WTC11 (cell line): Measurements from ENCODE around the gene DAND5. TPM values are rescaled to one million over a fixed set of nuclear protein-coding genes. Genes with fewer than 3 reads are reported as not detected.
A peak's percentile ranks its signal among the peaks of the same experiment; 100 is the strongest.

Experiments
- CREM ChIP-seq: sonication (generic); formaldehyde crosslinking; IDR thresholded peaks from 2 replicates; pipeline ENCODE4 v1.8.1; 2022; ENCODE audit warnings: mild to moderate bottlenecking, missing genetic modification reagents, moderate library complexity
- EMX1 ChIP-seq: fragments of 250-450 bp; sonication (Bioruptor Pico); IDR thresholded peaks from 2 replicates; pipeline ENCODE4 v1.8.0; 2021; ENCODE audit warnings: mild to moderate bottlenecking
- GABPB1 ChIP-seq: sonication (generic); formaldehyde crosslinking; IDR thresholded peaks from 2 replicates; pipeline ENCODE4 v1.8.1; 2023; ENCODE audit warnings: mild to moderate bottlenecking, missing genetic modification reagents
- GTF2I ChIP-seq: fragments of 250-450 bp; sonication (Bioruptor Pico); conservative IDR thresholded peaks from 2 replicates; pipeline ENCODE4 v1.4.0; 2021; ENCODE audit warnings: mild to moderate bottlenecking
- JUN ChIP-seq: sonication (generic); formaldehyde crosslinking; IDR thresholded peaks from 2 replicates; pipeline ENCODE4 v1.8.0; 2023; ENCODE audit warnings: mild to moderate bottlenecking, missing genetic modification reagents
- NFATC4 ChIP-seq: fragments of 250-450 bp; sonication (Bioruptor Pico); IDR thresholded peaks from 2 replicates; pipeline ENCODE4 v1.9.0; 2021; ENCODE audit warnings: mild to moderate bottlenecking
- NR1H2 ChIP-seq: sonication (generic); formaldehyde crosslinking; IDR thresholded peaks from 2 replicates; pipeline ENCODE4 v1.9.0; 2021; ENCODE audit warnings: mild to moderate bottlenecking, moderate library complexity, missing genetic modification reagents
- NR3C1 ChIP-seq: sonication (generic); formaldehyde crosslinking; conservative IDR thresholded peaks from 2 replicates; pipeline ENCODE4 v1.8.1; 2023; ENCODE audit warnings: low read depth, mild to moderate bottlenecking, missing genetic modification reagents
- RELA ChIP-seq: sonication (generic); formaldehyde crosslinking; IDR thresholded peaks from 2 replicates; pipeline ENCODE4 v1.8.1; 2022; ENCODE audit warnings: missing genetic modification reagents, mild to moderate bottlenecking, borderline replicate concordance
- RORB ChIP-seq: fragments of 250-450 bp; sonication (Bioruptor Pico); IDR thresholded peaks from 2 replicates; pipeline ENCODE4 v1.9.0; 2021; ENCODE audit warnings: mild to moderate bottlenecking
- SMAD4 ChIP-seq: sonication (generic); formaldehyde crosslinking; IDR thresholded peaks from 2 replicates; pipeline ENCODE4 v1.8.0; 2022; ENCODE audit warnings: mild to moderate bottlenecking, missing genetic modification reagents
- SP1 ChIP-seq: sonication (generic); formaldehyde crosslinking; conservative IDR thresholded peaks from 2 replicates; pipeline ENCODE4 v1.8.1; 2022; ENCODE audit warnings: missing genetic modification reagents
- TEAD1 ChIP-seq: sonication (generic); formaldehyde crosslinking; IDR thresholded peaks from 2 replicates; pipeline ENCODE4 v1.8.0; 2022; ENCODE audit warnings: mild to moderate bottlenecking, missing genetic modification reagents
- TEAD4 ChIP-seq: sonication (generic); formaldehyde crosslinking; IDR thresholded peaks from 2 replicates; pipeline ENCODE4 v1.8.0; 2022; ENCODE audit warnings: mild to moderate bottlenecking, missing genetic modification reagents
- ZNF219 ChIP-seq: sonication (generic); formaldehyde crosslinking; IDR thresholded peaks from 2 replicates; pipeline ENCODE4 v1.8.0; 2023; ENCODE audit warnings: missing genetic modification reagents, mild to moderate bottlenecking, borderline replicate concordance
- ZNF317 ChIP-seq: sonication (generic); formaldehyde crosslinking; IDR thresholded peaks from 2 replicates; pipeline ENCODE4 v1.8.1; 2023; ENCODE audit warnings: low read depth, mild to moderate bottlenecking, moderate library complexity, missing genetic modification reagents, borderline replicate concordance
- ZNF416 ChIP-seq: fragments of 250-450 bp; sonication (Bioruptor Pico); IDR thresholded peaks from 2 replicates; pipeline ENCODE4 v1.9.0; 2021; ENCODE audit warnings: mild to moderate bottlenecking, inconsistent platforms
- total RNA-seq: library from RNA; stranded (reverse); gene quantifications from 3 replicates; pipeline ENCODE4 v1.2.3, GENCODE V29; 2021
- TF ChIP-seq, protein P1 (sequence below): fragments of 200-600 bp; IDR thresholded peaks from 2 replicates; pipeline ENCODE4 v1.8.0; 2022; ENCODE audit warnings: antibody characterized with exemption
- TF ChIP-seq, protein P2 (sequence below): sonication (generic); formaldehyde crosslinking; IDR thresholded peaks from 2 replicates; pipeline ENCODE4 v1.8.0; 2022; ENCODE audit warnings: mild to moderate bottlenecking, missing genetic modification reagents
- TF ChIP-seq, protein P3 (sequence below): fragments of 250-450 bp; sonication (Bioruptor Pico); IDR thresholded peaks from 2 replicates; pipeline ENCODE4 v2.1.2; 2022; ENCODE audit warnings: mild to moderate bottlenecking, moderate library complexity
- TF ChIP-seq, protein P4 (sequence below): sonication (generic); formaldehyde crosslinking; IDR thresholded peaks from 2 replicates; pipeline ENCODE4 v1.8.0; 2022; ENCODE audit warnings: mild to moderate bottlenecking, missing genetic modification reagents
- TF ChIP-seq, protein P5 (sequence below): sonication (generic); formaldehyde crosslinking; IDR thresholded peaks from 2 replicates; pipeline ENCODE4 v1.8.0; 2022; ENCODE audit warnings: mild to moderate bottlenecking, missing genetic modification reagents
- TF ChIP-seq, protein P6 (sequence below): sonication (generic); formaldehyde crosslinking; IDR thresholded peaks from 2 replicates; pipeline ENCODE4 v1.8.1; 2023; ENCODE audit warnings: mild to moderate bottlenecking, missing genetic modification reagents, moderate library complexity
- TF ChIP-seq, protein P7 (sequence below): sonication (generic); formaldehyde crosslinking; IDR thresholded peaks from 2 replicates; pipeline ENCODE4 v1.8.1; 2023; ENCODE audit warnings: mild to moderate bottlenecking, missing genetic modification reagents
- TF ChIP-seq, protein P8 (sequence below): sonication (generic); formaldehyde crosslinking; IDR thresholded peaks from 2 replicates; pipeline ENCODE4 v1.8.1; 2022; ENCODE audit warnings: missing genetic modification reagents, borderline replicate concordance
- TF ChIP-seq, protein P9 (sequence below): sonication (generic); formaldehyde crosslinking; IDR thresholded peaks from 2 replicates; pipeline ENCODE4 v1.8.0; 2023; ENCODE audit warnings: mild to moderate bottlenecking, missing genetic modification reagents

The DAND5 gene
- total RNA-seq, 1 experiment from 2014 or later, result 0.22 TPM

DNA sequence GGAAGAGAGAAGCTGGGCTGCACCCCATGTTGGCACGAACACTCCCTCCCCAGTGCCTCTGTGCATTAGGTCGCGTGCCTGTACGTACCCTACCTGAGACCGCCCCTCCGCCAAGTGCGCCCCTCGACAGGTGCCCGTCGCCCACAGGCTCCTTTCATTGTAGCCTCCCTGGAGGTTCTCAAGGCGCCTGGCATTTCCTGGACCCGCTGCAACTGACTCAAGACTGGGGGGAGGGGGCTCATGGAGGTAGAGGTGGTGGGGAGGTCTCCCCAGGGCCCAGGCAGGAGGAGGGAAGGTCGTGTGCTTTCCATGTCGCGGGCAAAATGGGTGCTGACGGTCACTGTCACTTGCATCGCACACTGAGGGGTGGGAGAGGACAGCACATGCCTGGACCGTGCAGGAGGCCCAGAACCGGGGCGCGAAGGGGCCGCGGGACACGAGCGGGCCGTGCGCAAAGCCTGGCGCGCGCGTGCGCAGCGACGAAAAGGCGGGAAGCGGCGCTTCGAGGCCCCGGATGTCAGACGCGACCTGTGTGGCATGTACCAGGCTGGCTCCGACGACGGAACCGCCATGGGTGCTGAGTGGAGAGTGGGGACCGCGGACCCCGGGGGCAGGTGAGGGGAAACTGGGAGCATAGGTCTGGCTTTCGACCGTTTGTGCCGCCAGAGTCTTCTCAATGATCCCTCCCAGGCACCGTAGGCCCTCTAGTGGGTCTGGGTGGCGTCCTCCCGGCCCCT lies 42.4 kb downstream of the DAND5 start (continued):
- TF ChIP-seq, protein P1, sequence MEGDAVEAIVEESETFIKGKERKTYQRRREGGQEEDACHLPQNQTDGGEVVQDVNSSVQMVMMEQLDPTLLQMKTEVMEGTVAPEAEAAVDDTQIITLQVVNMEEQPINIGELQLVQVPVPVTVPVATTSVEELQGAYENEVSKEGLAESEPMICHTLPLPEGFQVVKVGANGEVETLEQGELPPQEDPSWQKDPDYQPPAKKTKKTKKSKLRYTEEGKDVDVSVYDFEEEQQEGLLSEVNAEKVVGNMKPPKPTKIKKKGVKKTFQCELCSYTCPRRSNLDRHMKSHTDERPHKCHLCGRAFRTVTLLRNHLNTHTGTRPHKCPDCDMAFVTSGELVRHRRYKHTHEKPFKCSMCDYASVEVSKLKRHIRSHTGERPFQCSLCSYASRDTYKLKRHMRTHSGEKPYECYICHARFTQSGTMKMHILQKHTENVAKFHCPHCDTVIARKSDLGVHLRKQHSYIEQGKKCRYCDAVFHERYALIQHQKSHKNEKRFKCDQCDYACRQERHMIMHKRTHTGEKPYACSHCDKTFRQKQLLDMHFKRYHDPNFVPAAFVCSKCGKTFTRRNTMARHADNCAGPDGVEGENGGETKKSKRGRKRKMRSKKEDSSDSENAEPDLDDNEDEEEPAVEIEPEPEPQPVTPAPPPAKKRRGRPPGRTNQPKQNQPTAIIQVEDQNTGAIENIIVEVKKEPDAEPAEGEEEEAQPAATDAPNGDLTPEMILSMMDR, result no peak
- peak; percentile 79; the same call in 1 of the 2 replicates for TF ChIP-seq NR1H2 (CRISPR knock-in tag)
- TF ChIP-seq NR3C1 (CRISPR knock-in tag), result peak; percentile 78; the same call in 1 of the 2 replicates
- TF ChIP-seq, protein P2, sequence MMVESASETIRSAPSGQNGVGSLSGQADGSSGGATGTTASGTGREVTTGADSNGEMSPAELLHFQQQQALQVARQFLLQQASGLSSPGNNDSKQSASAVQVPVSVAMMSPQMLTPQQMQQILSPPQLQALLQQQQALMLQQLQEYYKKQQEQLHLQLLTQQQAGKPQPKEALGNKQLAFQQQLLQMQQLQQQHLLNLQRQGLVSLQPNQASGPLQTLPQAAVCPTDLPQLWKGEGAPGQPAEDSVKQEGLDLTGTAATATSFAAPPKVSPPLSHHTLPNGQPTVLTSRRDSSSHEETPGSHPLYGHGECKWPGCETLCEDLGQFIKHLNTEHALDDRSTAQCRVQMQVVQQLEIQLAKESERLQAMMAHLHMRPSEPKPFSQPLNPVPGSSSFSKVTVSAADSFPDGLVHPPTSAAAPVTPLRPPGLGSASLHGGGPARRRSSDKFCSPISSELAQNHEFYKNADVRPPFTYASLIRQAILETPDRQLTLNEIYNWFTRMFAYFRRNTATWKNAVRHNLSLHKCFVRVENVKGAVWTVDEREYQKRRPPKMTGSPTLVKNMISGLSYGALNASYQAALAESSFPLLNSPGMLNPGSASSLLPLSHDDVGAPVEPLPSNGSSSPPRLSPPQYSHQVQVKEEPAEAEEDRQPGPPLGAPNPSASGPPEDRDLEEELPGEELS, result peak; percentile 99
- TF ChIP-seq, protein P3, sequence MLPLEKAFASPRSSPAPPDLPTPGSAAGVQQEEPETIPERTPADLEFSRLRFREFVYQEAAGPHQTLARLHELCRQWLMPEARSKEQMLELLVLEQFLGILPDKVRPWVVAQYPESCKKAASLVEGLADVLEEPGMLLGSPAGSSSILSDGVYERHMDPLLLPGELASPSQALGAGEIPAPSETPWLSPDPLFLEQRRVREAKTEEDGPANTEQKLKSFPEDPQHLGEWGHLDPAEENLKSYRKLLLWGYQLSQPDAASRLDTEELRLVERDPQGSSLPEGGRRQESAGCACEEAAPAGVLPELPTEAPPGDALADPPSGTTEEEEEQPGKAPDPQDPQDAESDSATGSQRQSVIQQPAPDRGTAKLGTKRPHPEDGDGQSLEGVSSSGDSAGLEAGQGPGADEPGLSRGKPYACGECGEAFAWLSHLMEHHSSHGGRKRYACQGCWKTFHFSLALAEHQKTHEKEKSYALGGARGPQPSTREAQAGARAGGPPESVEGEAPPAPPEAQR (CRISPR knock-in tag), result no peak
- TF ChIP-seq, protein P4, sequence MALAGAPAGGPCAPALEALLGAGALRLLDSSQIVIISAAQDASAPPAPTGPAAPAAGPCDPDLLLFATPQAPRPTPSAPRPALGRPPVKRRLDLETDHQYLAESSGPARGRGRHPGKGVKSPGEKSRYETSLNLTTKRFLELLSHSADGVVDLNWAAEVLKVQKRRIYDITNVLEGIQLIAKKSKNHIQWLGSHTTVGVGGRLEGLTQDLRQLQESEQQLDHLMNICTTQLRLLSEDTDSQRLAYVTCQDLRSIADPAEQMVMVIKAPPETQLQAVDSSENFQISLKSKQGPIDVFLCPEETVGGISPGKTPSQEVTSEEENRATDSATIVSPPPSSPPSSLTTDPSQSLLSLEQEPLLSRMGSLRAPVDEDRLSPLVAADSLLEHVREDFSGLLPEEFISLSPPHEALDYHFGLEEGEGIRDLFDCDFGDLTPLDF (CRISPR knock-in tag), result peak; percentile 98
- TF ChIP-seq ZNF416 (CRISPR knock-in tag), result no peak
- TF ChIP-seq, protein P5, sequence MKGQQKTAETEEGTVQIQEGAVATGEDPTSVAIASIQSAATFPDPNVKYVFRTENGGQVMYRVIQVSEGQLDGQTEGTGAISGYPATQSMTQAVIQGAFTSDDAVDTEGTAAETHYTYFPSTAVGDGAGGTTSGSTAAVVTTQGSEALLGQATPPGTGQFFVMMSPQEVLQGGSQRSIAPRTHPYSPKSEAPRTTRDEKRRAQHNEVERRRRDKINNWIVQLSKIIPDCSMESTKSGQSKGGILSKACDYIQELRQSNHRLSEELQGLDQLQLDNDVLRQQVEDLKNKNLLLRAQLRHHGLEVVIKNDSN, result peak; percentile 84
- TF ChIP-seq, protein P6, sequence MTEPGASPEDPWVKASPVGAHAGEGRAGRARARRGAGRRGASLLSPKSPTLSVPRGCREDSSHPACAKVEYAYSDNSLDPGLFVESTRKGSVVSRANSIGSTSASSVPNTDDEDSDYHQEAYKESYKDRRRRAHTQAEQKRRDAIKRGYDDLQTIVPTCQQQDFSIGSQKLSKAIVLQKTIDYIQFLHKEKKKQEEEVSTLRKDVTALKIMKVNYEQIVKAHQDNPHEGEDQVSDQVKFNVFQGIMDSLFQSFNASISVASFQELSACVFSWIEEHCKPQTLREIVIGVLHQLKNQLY (CRISPR knock-in tag), result peak; percentile 72; the same call in 1 of the 2 replicates
- no peak for TF ChIP-seq GTF2I (CRISPR knock-in tag)
- no peak for TF ChIP-seq SP1 (CRISPR knock-in tag)
- no peak for TF ChIP-seq GABPB1 (CRISPR knock-in tag)
- TF ChIP-seq RORB (CRISPR knock-in tag), result no peak
- no peak for TF ChIP-seq NFATC4 (CRISPR knock-in tag)
- TF ChIP-seq RELA (CRISPR knock-in tag), result peak; percentile 98
- peak; percentile 78 for TF ChIP-seq TEAD4 (CRISPR knock-in tag)
- peak; percentile 74; the same call in 1 of the 2 replicates for TF ChIP-seq CREM (CRISPR knock-in tag)
- TF ChIP-seq, protein P7, sequence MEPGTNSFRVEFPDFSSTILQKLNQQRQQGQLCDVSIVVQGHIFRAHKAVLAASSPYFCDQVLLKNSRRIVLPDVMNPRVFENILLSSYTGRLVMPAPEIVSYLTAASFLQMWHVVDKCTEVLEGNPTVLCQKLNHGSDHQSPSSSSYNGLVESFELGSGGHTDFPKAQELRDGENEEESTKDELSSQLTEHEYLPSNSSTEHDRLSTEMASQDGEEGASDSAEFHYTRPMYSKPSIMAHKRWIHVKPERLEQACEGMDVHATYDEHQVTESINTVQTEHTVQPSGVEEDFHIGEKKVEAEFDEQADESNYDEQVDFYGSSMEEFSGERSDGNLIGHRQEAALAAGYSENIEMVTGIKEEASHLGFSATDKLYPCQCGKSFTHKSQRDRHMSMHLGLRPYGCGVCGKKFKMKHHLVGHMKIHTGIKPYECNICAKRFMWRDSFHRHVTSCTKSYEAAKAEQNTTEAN (CRISPR knock-in tag), result peak; percentile 95
- no peak for TF ChIP-seq EMX1 (CRISPR knock-in tag)
- peak; percentile 81; the same call in 1 of the 2 replicates for TF ChIP-seq JUN
- TF ChIP-seq ZNF317 (CRISPR knock-in tag), result peak; percentile 74
- no peak for TF ChIP-seq ZNF219 (CRISPR knock-in tag)
- peak; percentile 91 for TF ChIP-seq TEAD1 (CRISPR knock-in tag)
- TF ChIP-seq, protein P8, sequence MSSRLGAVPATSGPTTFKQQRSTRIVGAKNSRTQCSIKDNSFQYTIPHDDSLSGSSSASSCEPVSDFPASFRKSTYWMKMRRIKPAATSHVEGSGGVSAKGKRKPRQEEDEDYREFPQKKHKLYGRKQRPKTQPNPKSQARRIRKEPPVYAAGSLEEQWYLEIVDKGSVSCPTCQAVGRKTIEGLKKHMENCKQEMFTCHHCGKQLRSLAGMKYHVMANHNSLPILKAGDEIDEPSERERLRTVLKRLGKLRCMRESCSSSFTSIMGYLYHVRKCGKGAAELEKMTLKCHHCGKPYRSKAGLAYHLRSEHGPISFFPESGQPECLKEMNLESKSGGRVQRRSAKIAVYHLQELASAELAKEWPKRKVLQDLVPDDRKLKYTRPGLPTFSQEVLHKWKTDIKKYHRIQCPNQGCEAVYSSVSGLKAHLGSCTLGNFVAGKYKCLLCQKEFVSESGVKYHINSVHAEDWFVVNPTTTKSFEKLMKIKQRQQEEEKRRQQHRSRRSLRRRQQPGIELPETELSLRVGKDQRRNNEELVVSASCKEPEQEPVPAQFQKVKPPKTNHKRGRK (CRISPR knock-in tag), result no peak
- TF ChIP-seq, protein P9, sequence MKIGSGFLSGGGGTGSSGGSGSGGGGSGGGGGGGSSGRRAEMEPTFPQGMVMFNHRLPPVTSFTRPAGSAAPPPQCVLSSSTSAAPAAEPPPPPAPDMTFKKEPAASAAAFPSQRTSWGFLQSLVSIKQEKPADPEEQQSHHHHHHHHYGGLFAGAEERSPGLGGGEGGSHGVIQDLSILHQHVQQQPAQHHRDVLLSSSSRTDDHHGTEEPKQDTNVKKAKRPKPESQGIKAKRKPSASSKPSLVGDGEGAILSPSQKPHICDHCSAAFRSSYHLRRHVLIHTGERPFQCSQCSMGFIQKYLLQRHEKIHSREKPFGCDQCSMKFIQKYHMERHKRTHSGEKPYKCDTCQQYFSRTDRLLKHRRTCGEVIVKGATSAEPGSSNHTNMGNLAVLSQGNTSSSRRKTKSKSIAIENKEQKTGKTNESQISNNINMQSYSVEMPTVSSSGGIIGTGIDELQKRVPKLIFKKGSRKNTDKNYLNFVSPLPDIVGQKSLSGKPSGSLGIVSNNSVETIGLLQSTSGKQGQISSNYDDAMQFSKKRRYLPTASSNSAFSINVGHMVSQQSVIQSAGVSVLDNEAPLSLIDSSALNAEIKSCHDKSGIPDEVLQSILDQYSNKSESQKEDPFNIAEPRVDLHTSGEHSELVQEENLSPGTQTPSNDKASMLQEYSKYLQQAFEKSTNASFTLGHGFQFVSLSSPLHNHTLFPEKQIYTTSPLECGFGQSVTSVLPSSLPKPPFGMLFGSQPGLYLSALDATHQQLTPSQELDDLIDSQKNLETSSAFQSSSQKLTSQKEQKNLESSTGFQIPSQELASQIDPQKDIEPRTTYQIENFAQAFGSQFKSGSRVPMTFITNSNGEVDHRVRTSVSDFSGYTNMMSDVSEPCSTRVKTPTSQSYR (CRISPR knock-in tag), result peak; percentile 98
- peak; percentile 58; the same call in 1 of the 2 replicates for TF ChIP-seq SMAD4
